DND-41 (cell line): ENCODE measurements around the gene PTPRE.

Source experiments
- CTCF ChIP-seq: IDR thresholded peaks from 2 replicates; pipeline ENCODE4 v1.5.1; 2012; ENCODE audit warnings: borderline replicate concordance, low read length, moderate library complexity, mild to moderate bottlenecking; ENCODE audit not compliant: poor library complexity, severe bottlenecking; ENCODE audit errors: extremely low read depth
- EZH2 ChIP-seq: IDR thresholded peaks from 3 replicates; pipeline ENCODE4 v1.6.1; 2012; ENCODE audit warnings: borderline replicate concordance, low read depth, mild to moderate bottlenecking, moderate library complexity, low read length, inconsistent platforms; ENCODE audit not compliant: severe bottlenecking

GRCh38 chr10:128101901-128102300 is 195.0 kb downstream of the PTPRE start:
- TF ChIP-seq CTCF (no peak), EZH2 (no peak)
